GM21381 (cell line): ENCODE measurements around the gene CREBBP.

Experiments
- ATAC-seq: cut with Tn5 transposase; IDR thresholded peaks from one replicate; pipeline ENCODE4 v1.9.1; 2021; ENCODE audit warnings: mild to moderate bottlenecking, moderate library complexity; ENCODE audit not compliant: unreplicated experiment

The CREBBP gene

DNA sequence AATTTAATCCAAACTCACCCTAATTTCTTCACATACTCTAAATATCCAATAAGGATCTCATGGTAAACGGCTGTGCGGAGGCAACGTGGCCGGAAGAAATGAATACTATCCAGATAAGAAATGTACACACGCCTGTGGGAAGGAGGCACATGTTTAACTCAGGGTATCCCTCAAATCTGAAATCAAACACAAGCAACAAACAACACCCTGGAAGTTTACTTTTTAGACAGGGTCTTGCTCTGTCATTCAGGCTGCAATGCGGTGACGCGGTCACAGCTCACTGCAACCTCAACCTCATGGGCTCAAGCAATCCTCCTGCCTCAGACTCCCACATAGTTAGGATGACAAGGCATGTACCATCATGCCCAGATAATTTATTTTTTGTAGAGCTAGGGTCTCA lies 142.0 kb downstream of the CREBBP start:
- no peak for ATAC-seq

DNA sequence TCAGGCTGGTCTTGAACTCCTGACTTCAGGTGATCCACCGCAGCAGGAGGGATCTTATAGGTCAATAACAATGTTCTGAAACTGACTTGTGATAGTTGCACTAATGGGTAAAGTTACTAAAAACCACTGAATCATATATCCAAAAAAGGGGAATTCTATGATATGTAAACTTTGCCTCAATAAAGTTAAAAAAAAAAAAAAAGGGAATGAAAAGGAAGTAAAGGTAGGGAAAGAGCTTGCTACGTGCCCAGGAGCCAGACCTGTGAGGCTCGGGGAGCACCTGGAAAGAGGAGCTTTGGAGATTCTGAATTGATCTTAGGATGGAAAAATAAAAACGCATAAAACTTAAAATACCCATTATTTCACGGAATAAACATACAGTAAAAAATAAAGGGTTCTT lies 142.4 kb downstream of the CREBBP start:
- no peak for ATAC-seq

DNA sequence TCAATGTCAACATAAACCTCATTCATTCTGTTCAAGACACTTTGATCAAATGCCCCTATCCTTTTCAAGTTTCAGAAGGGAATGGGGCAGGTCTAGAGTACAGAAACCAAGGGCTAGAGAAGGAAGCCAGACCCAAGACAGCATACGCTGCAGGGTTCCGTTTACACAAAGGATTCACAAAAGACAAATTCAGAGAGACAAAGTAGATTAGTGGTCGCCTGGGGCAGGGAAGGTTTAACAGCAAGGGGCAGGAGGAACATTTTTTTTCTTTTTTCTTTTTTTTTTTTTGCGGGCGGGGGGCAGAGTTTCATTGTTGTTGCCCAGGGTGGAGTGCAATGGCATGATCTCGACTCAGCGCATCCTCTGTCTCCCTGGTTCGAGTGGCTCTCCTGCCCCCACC lies 143.3 kb downstream of the CREBBP start:
- no peak for ATAC-seq

DNA sequence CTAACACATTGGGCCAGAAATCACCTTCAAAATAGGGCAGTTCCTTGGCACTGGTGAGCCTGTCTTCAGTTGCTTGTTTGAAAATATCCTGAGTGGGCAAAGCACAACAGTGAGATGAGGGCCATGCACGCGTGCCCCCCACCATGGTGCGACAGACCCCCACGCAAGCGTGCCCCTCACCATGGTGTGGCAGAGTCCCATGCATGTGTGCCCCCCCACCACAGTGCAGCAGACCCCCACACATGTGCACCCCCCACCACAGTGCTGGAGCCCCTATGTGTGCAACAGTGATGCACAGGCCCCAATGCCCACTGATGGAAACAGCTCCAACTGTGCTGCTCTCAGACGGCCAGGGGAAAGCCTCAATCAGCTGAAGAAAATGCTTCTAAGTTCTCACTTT lies 144.4 kb downstream of the CREBBP start:
- ATAC-seq: no peak

DNA sequence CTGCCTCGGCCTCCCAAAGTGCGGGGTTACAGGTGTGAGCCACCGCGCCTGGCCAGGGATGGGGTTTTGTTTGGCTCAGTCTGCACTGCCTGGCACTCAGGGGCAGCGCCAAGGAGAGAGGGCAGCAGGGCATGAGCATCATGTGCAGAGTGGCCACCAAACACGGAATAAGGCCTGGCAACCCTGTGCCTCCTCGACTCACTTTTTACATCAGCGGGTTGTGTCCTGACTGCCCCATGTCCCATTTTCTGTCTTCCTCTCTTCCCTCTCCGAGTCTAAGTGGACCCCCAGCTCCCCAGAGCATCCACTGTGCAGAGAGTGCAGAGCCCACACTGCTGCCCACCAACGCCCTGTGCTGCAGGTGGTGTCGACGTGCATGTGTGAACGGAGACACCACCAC lies 145.0 kb downstream of the CREBBP start:
- ATAC-seq: no peak

DNA sequence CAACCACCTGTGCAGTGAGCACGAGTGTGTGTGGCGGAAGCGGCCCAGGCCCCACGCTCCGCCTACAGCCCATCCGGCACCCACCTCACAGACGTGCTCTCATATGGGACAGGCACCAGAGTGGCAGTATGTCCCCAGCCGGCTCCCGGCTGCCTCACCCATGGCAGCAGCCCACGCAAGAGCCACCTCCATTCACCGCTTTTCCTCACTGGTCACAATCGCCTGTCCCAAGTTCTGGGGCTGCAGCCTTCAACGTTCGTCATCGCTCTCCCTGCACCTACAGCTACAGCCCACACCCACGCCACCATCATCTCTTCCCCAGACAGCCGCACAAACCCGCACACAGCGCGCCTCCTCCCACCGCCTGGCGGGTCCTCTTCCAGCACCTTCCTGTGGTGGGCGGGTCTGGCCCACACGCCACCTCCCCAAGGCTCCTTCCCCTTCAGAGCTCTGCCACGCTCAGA lies 145.7 kb downstream of the CREBBP start:
- ATAC-seq: no peak

DNA sequence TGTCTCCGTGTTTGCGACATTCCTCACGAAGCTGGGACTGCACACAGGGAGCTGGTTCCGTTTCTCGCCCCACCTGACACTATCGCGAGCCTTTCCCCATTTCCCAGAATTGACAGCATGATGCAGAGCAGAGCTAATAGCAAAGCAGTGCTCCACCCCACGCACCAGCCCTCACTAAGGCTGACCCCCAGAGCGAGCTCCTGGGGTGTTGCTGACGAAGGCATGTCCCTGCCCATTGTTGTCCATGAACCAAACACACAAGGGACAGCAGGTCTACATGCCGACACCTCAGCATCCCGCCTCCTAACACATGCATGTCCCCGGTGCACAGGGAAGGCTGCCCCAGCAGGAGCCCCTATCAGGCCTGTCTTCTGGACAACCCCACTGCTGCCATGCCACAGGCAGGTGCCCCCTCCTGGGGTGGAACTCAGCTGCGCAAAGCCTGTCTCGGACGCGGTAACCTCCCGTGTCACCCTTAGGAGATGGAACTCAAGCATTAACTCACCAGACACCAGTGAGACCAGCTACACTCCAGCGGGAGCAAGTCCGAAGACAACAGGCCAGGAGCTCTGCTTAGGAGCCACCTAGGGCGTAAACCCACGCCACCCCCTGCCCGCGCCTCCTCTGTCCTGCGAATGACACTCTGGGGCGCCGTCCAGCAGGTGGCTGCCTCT lies 146.3 kb downstream of the CREBBP start:
- no peak for ATAC-seq

DNA sequence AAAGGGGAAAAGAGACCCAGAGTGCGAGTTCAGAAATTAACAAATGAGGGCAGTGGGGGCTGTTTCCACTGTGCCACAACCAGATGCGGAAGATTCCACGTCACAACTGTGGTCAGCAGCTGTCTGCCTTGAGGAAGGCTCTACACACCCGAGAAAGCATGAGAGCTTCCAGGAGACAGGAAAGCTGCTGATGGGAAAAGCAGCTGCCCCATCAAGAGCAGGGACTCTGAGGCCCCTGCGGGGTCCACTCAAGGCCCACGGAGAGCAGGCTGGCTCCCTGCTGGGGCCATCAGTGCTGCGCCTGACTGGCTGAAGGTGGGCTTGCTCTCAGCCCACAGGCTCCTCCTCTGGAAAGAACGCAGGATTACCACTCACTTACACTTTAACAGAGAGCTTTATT lies 148.3 kb downstream of the CREBBP start:
- no peak for ATAC-seq

DNA sequence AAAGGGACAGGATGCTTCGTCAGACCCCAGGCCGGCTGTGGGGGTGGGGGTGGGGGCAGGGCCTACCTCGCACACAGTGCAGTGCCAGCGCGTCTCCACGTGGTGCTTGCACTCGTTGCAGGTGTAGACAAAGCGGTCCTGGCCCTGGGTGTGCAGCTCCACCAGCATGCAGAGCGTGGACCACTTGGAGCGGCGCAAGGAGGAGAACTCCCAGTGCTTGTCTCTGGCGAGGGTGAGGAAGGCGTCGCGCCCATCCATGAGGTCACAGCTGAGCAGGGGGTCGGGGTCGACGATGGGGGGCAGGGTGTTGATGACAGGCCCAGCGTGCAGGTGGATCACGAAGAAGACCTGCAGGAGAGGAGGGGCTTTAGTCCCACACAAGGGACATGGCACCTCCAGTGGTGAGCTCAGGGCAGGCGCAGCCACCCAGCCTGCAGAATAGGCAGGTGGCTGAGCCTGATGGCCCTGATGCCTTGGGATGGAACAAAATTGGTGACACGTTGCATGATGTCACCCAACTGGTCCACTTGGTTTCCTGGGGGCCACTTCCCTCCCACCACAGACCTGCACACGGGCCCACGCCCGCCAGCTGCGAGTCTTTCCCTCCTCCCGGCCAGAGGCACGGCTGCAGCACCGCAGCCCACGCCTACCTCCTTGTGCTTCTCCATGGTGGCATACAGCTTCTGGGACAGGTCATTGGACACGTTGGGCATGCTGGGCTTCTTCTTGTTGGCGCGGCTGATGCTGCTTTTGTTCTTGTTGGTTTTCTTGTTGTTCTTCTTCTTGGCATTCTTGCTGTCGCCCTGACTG lies 149.2 kb downstream of the CREBBP start:
- ATAC-seq: no peak

DNA sequence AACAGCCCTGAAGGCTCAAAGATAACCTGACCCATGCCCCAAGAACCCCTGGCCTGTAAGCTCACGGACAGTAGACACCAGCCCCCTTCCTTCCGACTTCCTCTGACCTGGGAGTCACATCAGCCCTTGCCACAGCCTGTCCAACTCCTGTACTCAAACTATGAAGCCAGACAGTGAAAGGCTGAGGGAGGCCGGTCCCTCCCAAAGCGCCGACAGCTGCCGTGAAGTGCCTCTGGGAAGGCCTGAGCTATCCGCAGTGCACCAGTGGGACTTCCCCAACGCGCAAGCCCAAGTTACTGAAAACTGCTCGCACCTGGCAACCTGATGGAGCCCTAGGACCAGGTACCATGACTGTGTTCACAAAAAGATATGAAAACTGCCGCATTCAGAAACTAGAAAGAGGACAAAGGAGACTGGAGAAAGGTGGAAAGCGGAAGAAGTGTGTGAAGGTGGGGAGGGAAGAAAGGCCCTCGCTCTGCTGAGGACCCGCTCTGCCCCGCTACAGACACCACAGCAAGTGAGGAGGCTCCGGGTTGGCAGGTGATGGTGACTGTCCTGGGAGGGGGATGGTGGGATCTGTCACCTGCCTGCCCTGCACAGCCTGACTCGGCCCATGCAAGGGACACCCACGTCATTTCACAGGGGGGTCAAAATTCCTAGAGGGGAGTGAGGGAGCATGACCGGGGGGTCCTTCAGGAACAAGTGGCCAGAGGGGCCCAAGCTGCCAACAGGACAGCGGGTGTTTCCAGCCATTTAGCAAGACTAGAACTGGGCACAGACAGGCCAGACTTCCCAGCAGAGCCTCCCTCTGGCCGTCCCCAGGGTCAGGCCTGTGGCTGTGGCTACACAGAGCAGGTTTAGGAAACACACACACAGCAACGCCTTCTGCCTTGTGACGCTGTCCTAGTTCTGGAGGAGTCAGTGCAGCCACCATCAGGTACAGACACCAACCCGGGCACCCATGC lies 150.1 kb downstream of the CREBBP start:
- ATAC-seq: no peak

DNA sequence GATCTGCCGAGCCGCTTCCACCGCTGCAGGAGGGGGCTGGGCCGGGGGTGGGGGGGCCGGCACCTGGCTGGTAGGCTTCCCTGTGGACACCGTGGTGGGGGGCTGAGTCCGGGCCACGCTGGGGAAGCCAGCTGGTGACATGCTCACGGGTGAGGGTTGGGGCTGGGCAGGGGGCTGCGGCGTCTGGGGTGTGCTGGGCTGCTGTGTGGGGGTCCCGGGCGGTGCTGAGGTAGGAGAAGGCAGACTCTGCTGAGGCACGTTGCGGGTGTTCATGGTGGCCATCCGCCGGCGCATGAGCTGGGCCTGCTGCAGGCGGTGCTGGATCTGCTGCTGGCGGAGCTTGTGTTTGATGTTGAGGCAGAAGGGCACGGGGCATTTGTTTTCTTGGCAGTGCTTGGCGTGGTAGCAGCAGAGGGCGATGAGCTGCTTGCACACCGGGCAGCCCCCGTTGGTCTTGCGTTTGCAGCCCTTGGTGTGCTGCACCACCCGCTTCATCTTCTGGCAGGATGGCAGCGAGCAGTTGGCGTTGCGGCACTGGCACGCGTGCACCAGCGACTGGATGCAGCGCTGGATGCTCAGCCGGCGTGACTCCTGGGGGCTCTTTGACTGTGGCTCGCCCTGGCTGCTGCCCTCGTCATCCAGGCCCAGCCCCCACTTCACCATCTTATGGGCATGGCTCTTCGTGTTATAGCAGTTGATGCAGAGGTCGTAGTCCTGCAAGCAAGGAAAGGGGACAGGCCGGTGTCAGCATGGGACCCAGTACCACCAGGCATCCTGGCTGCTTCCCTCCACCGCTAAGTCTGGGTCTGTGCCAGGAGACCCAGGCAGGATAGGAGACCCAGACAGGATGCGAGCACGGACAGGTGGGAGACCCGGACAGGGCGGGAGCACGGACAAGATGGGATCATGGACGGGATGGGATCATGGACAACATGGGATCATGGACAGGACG lies 151.1 kb downstream of the CREBBP start:
- ATAC-seq: no peak

DNA sequence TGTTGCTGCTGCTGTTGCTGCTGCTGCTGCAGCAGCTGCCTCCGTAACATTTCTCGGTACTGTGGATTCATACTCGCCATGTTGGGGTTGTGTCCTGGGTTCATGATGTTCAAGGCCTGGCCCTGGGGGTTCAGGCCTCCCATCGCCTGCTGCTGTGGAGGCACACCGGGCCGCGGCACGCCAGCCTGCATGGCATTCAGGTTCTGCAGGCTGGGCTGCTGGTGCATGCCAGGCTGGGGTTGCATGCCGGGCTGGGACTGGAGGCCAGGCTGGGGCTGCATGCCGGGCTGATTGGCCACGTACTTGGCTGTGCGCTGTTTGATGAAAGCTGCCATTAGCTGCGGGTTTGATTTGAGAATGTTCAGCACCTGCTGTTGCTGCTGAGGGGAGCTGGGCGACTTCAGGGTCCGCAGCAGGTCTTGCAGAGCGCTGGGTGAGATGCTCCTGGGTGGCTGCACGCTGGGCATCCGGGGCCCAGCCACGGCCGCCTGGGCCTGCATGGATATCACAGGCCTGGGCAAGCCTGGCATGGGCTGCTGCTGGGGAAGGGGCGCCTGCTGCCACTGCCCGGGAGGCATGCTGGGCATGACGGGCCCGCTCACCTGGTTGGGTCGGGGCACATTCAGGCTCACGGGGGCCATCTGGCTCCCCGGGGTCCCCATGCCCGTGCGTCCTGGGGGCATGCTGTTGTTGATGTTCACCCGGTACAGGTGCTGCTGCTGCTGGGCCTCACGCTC lies 151.9 kb downstream of the CREBBP start:
- no peak for ATAC-seq

DNA sequence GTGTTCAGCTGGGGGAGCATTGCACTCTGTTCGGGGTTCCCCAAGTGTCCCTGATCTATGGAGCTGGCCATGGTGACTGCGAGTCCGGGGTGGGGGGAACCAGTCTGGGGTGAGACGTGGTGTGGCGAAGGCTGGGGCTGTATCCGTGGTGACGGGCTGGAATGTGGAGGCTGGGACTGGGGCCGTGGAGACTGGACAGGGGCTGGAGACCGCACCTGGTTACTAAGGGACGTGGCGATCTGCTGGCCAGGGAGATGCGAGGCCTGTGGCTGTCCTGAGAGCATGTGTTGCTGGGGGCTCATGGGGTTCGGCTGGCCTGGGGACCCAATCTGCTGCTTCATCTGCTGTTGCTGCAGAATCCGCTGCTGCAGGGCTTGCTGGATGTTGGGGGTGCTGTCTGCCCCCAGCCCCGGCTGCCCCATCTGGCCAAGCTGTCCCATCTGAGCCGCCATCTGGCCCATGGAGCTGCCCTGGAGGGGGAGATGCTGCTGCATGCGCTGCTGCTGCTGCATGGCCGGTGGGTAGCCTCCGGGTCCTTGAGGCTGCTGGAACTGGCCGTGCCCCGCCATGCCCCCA lies 152.6 kb downstream of the CREBBP start:
- ATAC-seq: no peak

DNA sequence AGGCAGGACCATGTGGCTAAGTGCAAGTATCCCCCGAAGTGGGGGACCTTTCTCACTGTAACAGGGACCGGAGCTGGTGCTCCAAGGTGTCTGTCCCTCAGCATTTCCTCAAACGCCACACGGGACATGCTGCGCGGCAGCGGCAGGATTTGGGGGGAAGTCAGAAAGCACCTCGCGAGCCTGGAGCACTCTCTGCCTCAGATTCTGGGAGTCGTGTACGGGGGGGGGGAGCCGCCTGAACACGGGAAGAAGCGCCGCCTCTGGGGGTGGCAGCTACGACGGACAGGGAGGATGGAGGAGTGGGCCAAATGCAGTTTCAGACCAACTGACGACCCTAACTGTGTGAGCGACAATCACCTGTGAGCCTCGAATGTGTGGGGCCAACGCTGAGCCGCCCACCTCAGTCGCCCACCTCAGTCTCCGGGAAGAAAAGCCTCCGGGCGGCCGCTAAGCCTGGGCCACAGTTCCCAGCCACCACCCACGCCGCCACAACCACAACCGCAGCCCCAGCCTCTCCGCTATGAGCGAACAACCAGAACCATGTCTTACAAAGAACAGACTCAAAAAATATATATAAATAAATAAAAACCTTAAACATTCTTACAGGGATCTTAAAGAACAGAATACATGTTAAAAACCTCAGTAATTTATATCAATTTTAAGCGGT lies 154.4 kb downstream of the CREBBP start:
- ATAC-seq: no peak

DNA sequence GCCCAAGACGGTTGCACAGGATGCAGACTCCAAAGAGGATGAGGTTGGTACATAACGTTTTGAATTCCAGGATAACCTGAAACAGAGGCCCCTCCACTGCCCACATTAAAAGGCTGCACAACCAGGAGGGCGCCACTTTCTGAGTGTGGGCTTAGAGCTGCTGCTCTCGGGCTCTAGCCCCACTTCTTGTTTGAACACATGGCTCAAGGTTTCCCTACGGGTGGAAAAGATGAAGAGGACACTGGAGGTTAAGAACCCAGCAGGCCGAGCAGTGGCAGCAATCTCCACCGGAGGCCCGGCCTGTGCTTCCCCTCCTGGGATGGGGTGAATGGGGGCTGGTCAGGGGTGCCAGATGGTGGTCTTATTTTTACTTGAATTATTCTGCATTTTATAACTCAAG lies 155.2 kb downstream of the CREBBP start:
- ATAC-seq: no peak

DNA sequence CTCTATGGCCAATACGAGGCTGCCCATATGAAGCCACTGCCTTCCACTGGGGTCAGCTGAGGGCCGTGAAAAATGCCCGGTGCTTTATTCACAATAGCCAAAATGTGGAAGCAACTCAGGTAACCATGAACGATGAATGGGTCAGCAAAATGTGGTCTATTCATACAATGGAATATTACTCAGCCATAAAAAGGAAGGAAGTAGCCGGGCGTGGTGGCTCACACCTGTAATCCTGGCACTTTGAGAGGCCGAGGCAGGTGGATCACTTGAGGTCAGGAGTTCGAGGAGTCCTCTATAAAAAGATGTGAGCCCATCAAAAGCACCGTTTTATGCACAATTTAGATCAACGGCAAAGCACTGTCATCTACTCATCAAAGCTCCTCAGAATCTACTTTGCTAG lies 158.0 kb downstream of the CREBBP start:
- ATAC-seq: no peak

DNA sequence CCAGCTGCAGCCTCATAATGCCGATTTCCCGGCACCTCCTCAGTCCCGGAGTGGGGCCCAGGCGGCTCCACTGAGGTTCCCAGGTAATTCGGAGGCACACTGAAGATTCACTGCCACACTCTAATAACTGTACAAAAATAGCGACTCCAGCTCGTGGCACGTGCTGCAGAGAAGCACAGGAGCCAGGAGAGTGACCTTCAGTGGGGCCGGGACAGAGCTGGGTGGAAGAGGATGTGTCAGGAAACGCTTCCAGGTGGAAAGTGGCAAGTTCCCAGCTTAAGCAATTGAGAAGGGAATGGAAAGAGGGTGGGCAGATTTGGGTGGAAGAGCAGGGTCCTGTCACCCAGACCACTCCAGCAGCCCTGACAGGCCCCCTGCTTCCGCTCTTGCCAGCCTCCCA lies 160.1 kb downstream of the CREBBP start:
- ATAC-seq: no peak

DNA sequence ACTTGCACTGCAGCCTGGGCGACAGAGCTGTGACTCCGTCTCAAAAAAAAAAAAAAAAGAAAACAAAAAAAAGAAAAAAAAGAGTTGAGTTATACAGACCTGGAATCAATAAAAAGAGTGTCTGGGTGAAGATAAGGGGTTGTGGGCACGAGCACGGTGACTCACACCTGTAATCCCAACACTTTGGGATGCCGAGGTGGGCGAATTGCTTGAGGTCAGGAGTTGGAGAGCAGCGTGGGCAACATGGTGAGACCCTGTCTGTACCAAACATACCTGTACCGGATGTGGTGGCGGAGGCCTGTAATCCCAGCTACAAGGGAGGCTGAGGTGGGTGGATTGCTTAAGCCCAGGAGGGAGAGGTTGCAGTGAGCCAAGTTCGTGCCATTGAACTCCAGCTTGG lies 161.9 kb downstream of the CREBBP start:
- no peak for ATAC-seq

DNA sequence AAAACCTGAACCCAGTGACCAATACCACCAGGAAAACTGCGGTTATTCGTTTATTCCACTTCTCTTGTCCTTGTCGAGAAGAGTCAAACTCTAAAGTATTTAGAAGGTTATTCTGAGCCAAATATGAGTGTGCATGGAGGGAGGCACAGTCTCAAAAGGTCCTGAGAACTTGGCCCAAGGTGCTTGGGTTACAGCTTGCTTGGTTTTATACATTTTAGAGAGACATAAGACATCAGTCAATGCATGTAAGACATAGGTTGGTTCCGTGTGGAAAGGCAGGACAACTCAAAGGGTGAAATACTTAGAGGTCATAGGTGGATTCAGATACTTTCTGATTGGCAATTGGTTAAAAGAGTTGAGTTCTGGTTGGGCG lies 162.5 kb downstream of the CREBBP start:
- no peak for ATAC-seq
